Prostate gland (tissue), 2 donors: ENCODE measurements around the gene RAD51B.

Source experiments
- POLR2AphosphoS5 ChIP-seq: sonication (generic); formaldehyde crosslinking; IDR thresholded peaks from one replicate; pipeline ENCODE4 v1.6.1; 2017; ENCODE audit warnings: antibody characterized with exemption
- TF ChIP-seq, protein P1 (sequence below), 4 experiments: fragments of 200-600 bp in 2 of 4; fragments of 450-650 bp in 2 of 4; sonication (generic) in 2 of 4; IDR thresholded peaks; 1 replicate in 3 of 4; 2 replicates in 1 of 4; pipeline ENCODE4 v1.5.1; 2016 to 2019; ENCODE audit warnings: antibody characterized with exemption in 4 of 4, mild to moderate bottlenecking in 2 of 4, moderate library complexity in 2 of 4

DNA sequence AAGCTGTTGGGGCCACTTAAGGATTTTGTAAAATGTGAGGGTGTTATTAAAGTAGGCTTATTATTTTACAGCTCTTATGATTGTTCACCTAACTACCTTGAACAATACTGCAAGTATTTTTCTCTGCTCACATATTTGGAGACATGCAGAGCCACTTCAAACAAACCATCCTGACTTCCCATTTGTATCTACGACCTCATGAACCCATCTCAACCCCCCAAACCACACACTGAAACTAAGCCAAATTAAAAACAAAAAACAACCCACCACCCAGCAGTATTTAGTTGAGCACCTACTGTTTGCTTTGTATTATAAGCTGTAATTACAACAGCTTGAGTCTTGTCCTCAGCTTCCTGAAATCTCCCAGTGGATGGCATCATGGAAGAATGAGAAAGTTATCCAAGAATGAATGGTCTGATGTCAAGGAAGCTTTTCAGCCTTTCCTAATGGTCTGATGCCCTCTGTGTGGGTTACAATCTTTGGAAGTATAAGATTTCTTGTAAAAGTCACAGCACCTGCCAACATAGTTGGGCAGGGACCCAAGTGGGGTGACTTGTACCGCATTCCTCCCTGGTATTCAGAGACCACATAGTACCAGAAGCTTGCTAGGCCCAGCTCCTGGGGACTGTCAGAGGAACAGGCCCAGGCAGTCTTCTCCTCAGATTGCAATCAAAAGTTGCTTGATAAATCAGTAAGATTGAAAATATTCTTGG, 556.6 kb downstream of the RAD51B start:
- TF ChIP-seq, protein P1, sequence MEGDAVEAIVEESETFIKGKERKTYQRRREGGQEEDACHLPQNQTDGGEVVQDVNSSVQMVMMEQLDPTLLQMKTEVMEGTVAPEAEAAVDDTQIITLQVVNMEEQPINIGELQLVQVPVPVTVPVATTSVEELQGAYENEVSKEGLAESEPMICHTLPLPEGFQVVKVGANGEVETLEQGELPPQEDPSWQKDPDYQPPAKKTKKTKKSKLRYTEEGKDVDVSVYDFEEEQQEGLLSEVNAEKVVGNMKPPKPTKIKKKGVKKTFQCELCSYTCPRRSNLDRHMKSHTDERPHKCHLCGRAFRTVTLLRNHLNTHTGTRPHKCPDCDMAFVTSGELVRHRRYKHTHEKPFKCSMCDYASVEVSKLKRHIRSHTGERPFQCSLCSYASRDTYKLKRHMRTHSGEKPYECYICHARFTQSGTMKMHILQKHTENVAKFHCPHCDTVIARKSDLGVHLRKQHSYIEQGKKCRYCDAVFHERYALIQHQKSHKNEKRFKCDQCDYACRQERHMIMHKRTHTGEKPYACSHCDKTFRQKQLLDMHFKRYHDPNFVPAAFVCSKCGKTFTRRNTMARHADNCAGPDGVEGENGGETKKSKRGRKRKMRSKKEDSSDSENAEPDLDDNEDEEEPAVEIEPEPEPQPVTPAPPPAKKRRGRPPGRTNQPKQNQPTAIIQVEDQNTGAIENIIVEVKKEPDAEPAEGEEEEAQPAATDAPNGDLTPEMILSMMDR (IDR thresholded peaks at IDR 0.05), result no peak
- peak; percentile 57 for TF ChIP-seq POLR2AphosphoS5
